ENCODE results near the gene SNX27. TPM values are rescaled to one million over a fixed set of nuclear protein-coding genes. Genes with fewer than 3 reads are reported as not detected.

The SNX27 gene
- polyA plus RNA-seq, 1 donor from 2014 or later: 12.9 TPM

GRCh38 chr1:151689494-151689893 is 77.6 kb downstream of the SNX27 start:
- Mint-ChIP-seq H3K36me3 (peaks cover 9% of the 10 kb centered on the region), H3K27me3 (no peaks in the 10 kb centered on the region), H3K27ac (no peak overlapping the region), H3K4me3 (no peak overlapping the region), H3K9me3 (no peaks in the 10 kb centered on the region), H3K4me1 (peaks cover 0 to 2% (median 2%) of the 10 kb centered on the region in 3 donors)

DNA sequence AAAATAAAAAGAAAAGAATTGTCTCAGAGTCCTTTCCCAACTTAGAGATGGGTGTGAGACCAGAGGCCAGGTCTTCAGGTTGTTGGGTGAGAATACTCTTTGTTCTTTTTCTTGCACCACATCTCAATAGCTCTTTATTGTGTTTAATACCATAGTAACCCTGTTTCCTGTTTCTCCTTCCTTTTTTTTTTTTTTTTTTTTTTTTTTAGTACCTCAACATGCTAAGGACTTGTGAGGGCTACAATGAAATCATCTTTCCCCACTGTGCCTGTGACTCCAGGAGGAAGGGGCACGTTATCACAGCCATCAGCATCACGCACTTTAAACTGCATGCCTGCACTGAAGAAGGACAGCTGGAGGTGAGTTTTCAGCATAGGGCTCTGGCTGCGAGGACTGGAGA is 80.4 kb downstream of the SNX27 start:
- H3K36me3 Mint-ChIP-seq: peaks cover 9% of the 10 kb centered on the region
- no peaks in the 10 kb centered on the region for H3K9me3 Mint-ChIP-seq
- no peaks in the 10 kb centered on the region for H3K27me3 Mint-ChIP-seq
- H3K27ac Mint-ChIP-seq: no peak overlapping the region
- H3K4me1 Mint-ChIP-seq: peaks cover 0 to 2% (median 2%) of the 10 kb centered on the region in 3 donors
- no peak overlapping the region for H3K4me3 Mint-ChIP-seq

DNA sequence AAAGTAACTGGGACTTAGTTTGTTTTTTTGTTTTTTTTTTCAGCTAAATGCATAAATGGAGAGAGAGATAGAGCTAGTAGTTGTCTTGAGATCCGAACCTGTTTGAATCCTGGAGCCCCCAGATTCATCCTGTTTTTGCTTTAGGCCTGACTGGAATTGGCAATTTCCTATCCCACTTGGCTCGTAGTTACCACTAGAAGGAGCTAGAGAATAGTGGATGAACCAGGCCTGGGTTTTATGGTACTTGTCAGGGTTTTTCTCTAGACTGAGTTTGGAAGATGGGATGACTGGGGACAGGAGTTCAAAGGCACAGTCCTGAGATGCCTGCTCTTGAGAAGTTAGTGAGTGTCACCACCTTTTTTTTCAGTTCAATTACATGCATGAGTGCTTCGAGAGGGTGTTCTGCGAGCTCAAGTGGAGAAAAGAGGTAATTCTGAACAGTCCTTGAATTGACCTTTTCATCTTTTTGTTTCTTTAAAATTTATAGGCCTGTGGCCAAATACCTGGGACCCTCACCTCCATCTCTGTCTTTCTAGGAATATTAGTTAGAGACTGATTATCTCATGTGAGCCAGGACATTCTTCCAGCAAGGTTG is 81.3 kb downstream of the SNX27 start:
- no peaks in the 10 kb centered on the region for H3K27me3 Mint-ChIP-seq
- H3K36me3 Mint-ChIP-seq: peaks cover 9% of the 10 kb centered on the region
- H3K4me1 Mint-ChIP-seq: peaks cover 0 to 2% (median 2%) of the 10 kb centered on the region in 3 donors
- no peak overlapping the region for H3K4me3 Mint-ChIP-seq
- H3K27ac Mint-ChIP-seq: no peak overlapping the region
- no peaks in the 10 kb centered on the region for H3K9me3 Mint-ChIP-seq

GRCh38 chr1:151701515-151701914 is 89.7 kb downstream of the SNX27 start:
- no peak overlapping the region for H3K4me3 Mint-ChIP-seq
- no peaks in the 10 kb centered on the region for H3K9me3 Mint-ChIP-seq
- peaks cover 11% of the 10 kb centered on the region for H3K36me3 Mint-ChIP-seq
- H3K27ac Mint-ChIP-seq: no peak overlapping the region
- H3K4me1 Mint-ChIP-seq: peaks cover 4 to 7% (median 4%) of the 10 kb centered on the region in 3 donors
- peaks cover 1% of the 10 kb centered on the region for H3K27me3 Mint-ChIP-seq

DNA sequence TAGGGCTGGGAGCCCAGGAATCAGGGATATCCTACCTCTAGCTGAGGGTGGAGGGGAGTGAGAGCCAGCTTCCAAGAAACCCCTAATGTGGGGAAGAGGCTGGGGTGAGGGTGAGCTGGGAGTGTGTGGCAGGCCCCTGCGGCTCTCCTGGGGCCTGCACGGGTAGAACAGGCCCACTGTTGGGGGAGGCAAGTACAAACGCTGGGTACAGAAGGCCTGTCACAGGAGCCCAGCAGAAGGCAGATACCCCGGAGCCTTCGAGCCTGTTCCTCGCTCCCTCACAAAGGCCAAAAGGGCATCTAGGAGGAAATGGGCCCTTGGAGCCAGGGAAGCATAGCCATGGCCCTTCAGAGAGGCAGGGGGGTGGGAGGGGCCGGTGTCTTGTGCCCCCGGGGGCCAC is 91.1 kb downstream of the SNX27 start:
- Mint-ChIP-seq H3K36me3 (peaks cover 8% of the 10 kb centered on the region), H3K4me3 (no peak overlapping the region), H3K27ac (no peak overlapping the region), H3K9me3 (no peaks in the 10 kb centered on the region), H3K4me1 (peaks cover 4 to 7% (median 6%) of the 10 kb centered on the region in 3 donors), H3K27me3 (peaks cover 1% of the 10 kb centered on the region)

- no peak overlapping the region for H3K4me3 Mint-ChIP-seq
- peaks cover 8% of the 10 kb centered on the region for H3K36me3 Mint-ChIP-seq
- H3K4me1 Mint-ChIP-seq: peaks cover 4 to 7% (median 6%) of the 10 kb centered on the region in 3 donors
- no peak overlapping the region for H3K27ac Mint-ChIP-seq
- peaks cover 1% of the 10 kb centered on the region for H3K27me3 Mint-ChIP-seq
- H3K9me3 Mint-ChIP-seq: no peaks in the 10 kb centered on the region
These were observed 92.0 kb downstream of the SNX27 start for GRCh38 chr1:151703813-151704212.

DNA sequence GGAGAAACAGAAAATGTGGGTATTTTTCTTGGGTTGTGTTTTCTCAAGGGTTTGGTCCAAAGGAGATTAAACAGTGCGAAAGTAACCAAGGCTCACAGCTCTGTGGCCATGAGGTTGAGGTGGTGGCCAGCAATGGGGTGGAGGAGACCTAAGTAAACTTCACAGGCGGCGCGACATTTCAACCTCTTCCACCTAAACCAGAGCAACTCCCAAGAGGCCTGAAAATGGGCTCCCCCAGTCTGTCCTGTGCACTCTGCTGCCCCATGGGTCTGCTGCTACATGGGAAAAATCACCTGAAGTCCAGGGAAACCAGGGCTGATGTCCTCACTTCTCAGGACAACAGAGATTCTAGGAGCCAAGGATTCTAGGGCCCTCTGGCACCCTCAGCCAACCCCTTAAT is 92.4 kb downstream of the SNX27 start:
- Mint-ChIP-seq H3K4me3 (no peak overlapping the region), H3K36me3 (peaks cover 8% of the 10 kb centered on the region), H3K27me3 (peaks cover 1% of the 10 kb centered on the region), H3K4me1 (peaks cover 4 to 7% (median 6%) of the 10 kb centered on the region in 3 donors), H3K9me3 (no peaks in the 10 kb centered on the region), H3K27ac (no peak overlapping the region)

- Mint-ChIP-seq H3K4me3 (no peak overlapping the region), H3K36me3 (peaks cover 8% of the 10 kb centered on the region), H3K9me3 (no peaks in the 10 kb centered on the region), H3K27me3 (peaks cover 1% of the 10 kb centered on the region), H3K27ac (peak overlapping the region in 1 of 3 donors; percentile 2), H3K4me1 (peaks cover 4 to 7% (median 6%) of the 10 kb centered on the region in 3 donors)
These were observed 93.3 kb downstream of the SNX27 start for GRCh38 chr1:151705146-151705545.

DNA sequence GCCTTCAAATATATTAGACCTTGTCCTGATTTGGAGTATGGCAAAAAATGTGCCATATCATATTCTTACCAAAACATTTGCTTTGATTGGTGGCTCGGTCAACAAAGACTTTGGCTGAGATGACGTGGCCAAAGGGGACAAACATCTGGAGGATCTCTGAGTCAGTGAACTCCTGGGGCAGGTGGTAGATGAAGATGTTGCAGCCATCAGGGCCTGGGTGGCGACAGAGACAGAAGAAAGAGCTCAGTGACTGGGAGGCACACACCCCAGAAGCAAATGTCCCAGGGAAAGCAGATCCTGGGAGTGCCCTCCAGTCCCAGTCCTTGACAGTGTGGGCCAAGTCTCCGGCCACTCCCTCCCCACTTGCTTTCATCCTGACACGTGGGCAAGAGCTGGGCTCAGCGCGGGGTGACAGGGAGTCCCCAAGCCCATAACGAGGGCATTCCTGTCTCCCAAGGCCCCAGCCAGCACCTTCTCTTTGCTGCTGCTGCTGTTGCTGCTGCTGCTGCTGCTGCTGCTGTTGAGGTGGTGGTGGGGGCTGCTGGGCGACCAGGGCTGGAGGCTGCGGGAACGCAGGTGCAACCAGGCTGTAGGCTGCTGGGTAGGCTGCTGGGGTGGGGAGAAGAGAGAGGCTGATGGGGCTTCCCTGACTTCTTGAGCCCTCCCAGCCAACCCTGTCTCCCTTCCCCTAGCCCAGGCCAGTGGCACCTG is 94.1 kb downstream of the SNX27 start:
- Mint-ChIP-seq H3K27ac (peak overlapping the region; percentile 2 to 54 (median 47)), H3K4me1 (peaks cover 2 to 7% (median 6%) of the 10 kb centered on the region in 3 donors), H3K9me3 (no peaks in the 10 kb centered on the region), H3K27me3 (peaks cover 1% of the 10 kb centered on the region), H3K36me3 (peaks cover 6% of the 10 kb centered on the region), H3K4me3 (no peak overlapping the region)

DNA sequence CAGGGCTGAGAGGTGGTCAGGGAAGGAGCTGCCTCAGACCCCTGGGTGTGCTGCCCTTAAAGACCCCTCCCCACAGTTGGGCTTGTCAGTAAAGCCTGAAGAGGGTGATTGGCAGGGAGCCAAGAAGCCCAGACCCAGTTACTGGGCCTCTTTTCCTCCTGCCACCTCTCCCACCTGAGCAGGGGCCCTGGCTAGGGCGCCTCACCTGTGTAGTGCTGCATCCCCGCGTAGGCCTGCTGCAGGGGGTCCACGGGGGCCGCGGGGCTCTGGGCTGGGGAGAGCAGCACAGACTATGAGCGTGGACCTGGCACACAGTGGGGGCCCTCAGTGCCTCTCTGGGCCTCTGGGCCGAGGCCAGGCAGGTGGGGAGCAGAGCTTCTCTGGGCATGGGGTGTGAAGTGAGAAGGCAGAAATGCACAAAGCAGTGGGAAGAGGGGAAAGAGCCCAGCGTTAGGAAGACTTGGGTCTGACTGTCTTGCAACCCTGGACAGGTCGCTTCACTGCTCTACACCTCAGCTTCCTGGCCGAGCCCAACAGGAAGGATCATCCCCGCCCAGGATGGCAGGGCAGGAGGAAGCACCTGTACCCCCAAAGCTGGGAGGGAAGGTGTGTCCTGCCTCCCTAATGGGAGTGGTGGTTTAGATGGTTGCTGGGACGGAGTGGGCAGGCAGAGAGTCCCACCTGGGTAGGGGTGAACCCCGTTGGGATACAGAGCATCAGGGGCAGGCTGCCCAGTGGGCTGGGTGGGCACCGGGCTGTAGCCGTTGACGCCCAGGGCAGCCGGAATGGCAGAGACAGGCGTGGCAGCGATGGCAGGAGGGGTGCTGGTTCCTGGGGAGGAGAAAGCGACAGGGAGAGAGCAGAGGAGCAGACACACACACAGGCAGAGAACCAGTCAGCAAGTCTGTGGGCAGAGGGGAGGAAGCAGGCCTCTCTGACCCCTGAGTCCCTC is 94.9 kb downstream of the SNX27 start:
- Mint-ChIP-seq H3K27me3 (peaks cover 1% of the 10 kb centered on the region), H3K4me1 (peaks cover 1 to 7% (median 6%) of the 10 kb centered on the region in 3 donors), H3K9me3 (no peaks in the 10 kb centered on the region), H3K4me3 (no peak overlapping the region), H3K27ac (peak overlapping the region in 1 of 3 donors; percentile 35), H3K36me3 (no peaks in the 10 kb centered on the region)

DNA sequence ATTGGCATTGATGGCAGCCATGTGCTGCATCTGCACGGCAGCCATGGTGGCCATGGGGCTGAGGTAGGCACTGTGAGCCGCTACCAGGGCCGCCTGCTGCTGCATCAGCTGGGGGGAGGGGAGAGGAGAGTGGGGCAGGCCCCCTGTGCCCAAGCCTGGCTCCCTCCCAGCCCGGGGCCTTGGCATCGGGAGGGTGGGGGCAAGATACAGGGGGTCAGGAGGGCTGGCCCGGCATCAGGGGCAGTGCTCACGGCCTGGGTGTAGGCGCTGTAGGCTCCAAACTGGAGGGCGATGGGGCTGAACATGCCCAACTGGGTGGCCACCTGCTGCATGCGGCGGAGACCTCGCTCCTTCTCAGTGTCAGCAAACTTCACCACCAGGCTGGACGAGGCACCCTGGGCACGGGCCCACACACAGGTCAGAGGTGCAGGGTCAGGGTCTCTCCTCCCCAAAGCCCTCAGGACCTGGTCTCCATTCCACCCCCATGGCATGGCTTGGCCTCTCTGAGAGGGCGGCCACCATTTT is 95.8 kb downstream of the SNX27 start:
- peaks cover under 1 to 7% (median 6%) of the 10 kb centered on the region in 3 donors for H3K4me1 Mint-ChIP-seq
- H3K27me3 Mint-ChIP-seq: peaks cover 1% of the 10 kb centered on the region
- H3K9me3 Mint-ChIP-seq: no peaks in the 10 kb centered on the region
- H3K4me3 Mint-ChIP-seq: no peak overlapping the region
- no peak overlapping the region for H3K27ac Mint-ChIP-seq
- no peaks in the 10 kb centered on the region for H3K36me3 Mint-ChIP-seq

DNA sequence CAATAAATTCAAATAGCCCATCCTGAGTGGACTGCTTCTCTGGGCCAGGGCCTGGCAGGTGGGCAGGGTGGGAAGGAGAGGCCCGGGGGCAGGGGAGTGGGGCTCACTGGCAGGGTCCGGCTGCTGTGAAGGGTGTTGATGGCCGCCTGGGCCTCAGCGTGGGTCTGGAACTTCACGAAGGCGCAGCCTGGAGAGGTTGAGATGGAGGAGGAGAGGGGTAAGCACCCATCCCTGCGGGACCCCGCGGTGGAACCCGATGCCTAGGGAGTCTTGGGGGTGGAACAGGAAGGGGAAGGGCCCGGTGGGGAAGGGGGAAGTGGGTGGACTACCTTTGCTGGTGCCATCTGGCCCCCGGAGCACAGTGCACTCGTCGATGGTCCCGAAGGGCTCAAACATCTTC is 97.0 kb downstream of the SNX27 start:
- Mint-ChIP-seq H3K4me3 (no peak overlapping the region), H3K36me3 (no peaks in the 10 kb centered on the region), H3K27ac (no peak overlapping the region), H3K9me3 (no peaks in the 10 kb centered on the region), H3K4me1 (peaks cover 0 to 7% (median 6%) of the 10 kb centered on the region in 3 donors), H3K27me3 (peaks cover 1% of the 10 kb centered on the region)

- Mint-ChIP-seq H3K27me3 (peaks cover 7% of the 10 kb centered on the region), H3K27ac (no peak overlapping the region), H3K4me1 (peaks cover 0 to 5% (median 5%) of the 10 kb centered on the region in 3 donors), H3K9me3 (no peaks in the 10 kb centered on the region), H3K36me3 (no peaks in the 10 kb centered on the region), H3K4me3 (no peak overlapping the region)
These were observed 98.5 kb downstream of the SNX27 start for GRCh38 chr1:151710187-151710840.

DNA sequence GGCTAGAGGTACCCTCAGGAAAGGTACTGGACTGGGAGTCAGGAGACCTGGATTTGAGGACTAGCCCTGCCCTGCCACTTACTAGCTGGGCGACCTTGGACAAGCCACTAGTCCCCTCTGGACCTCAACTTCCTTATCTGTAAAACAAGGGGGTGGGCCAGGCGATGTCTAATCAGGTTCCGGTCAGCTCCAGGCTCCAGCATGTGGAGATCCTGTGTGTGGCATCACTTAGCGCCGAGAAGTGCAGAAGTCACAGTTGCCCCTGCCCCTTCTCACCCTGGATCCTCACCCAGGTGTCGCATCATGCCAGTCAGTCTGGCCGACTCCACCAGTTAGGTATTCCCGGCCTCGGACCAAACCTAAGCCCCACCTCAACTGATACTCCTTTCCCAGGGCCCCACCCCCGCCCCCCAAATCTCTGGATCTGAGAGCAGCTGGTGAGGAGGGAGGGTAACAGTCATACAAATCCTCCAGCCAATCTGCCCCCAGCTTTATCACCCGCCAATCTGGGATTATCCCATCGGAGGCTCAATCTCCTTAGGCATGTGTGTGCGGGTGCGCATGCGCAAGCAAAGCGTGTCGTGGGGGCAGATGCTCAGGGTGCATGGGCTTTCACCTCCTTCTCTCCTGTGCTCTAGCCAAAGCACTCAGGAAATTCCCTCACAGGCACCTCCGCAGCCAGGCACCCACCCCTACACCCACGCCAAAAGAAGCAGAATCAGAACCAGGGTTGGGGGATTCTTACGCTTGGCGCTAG is 99.4 kb downstream of the SNX27 start:
- H3K4me1 Mint-ChIP-seq: peaks cover 0 to 2% (median 0%) of the 10 kb centered on the region in 3 donors
- no peak overlapping the region for H3K27ac Mint-ChIP-seq
- no peak overlapping the region for H3K4me3 Mint-ChIP-seq
- no peaks in the 10 kb centered on the region for H3K36me3 Mint-ChIP-seq
- H3K27me3 Mint-ChIP-seq: peaks cover 13% of the 10 kb centered on the region
- no peaks in the 10 kb centered on the region for H3K9me3 Mint-ChIP-seq
